SH-SY5Y (cell line): ENCODE data around the gene ARG2.

Source experiments
- GATA2 ChIP-seq: IDR thresholded peaks from 2 replicates; pipeline ENCODE4 v1.6.1; 2011; ENCODE audit warnings: mild to moderate bottlenecking, low read depth, low read length
- GATA3 ChIP-seq: IDR thresholded peaks from 2 replicates; pipeline ENCODE4 v1.6.1; 2011; ENCODE audit warnings: low read depth, mild to moderate bottlenecking, low read length, moderate library complexity

DNA sequence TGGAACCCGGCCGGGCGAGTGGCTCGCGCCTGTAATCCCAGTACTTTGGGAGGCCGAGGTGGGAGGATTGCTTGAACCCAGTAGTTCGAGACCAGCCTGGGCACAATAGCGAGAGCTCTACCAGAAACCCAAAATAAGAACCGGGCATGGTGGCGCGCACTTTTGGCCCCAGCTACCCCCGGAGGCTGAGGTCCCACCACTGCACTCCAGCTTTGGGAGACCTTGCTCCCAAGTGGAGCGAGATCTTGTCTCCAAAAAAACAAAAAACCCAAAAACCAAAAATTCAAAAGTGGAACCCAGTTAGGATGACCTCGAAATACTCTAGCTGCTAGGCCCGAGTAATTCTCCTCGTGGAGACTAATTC is 55.5 kb downstream of the ARG2 start:
- TF ChIP-seq GATA3: no peak
- no peak for TF ChIP-seq GATA2
